Activated naive CD8-positive, alpha-beta T cell treated with anti-CD3 and anti-CD28 coated beads, Interleukin-2, amount 50 U/mL, for 24 hours (primary cell): ENCODE data around the gene GLTP.

ENCODE experiments used
- ATAC-seq: fragments of 150-1000 bp; cut with Tn5 transposase; one replicate; pipeline ENCODE4 v1.10.0; 2021
- DNase-seq: peaks from one replicate; pipeline ENCODE4 v3.0.0; 2021
- H3K27ac Mint-ChIP-seq: one replicate; pipeline ENCODE4 v1.8.0; 2021; ENCODE audit warnings: mild to moderate bottlenecking, mixed read lengths
- H3K27me3 Mint-ChIP-seq: one replicate; pipeline ENCODE4 v1.8.0; 2021; ENCODE audit warnings: mixed read lengths
- H3K36me3 Mint-ChIP-seq: one replicate; pipeline ENCODE4 v1.8.0; 2021; ENCODE audit warnings: low read depth, mixed read lengths
- H3K4me1 Mint-ChIP-seq: one replicate; pipeline ENCODE4 v1.8.0; 2021; ENCODE audit warnings: mixed read lengths
- H3K4me3 Mint-ChIP-seq: one replicate; pipeline ENCODE4 v1.8.0; 2021; ENCODE audit warnings: mild to moderate bottlenecking, moderate library complexity, mixed read lengths
- H3K9me3 Mint-ChIP-seq: one replicate; pipeline ENCODE4 v1.8.0; 2021; ENCODE audit warnings: mixed read lengths

Gene GLTP

DNA sequence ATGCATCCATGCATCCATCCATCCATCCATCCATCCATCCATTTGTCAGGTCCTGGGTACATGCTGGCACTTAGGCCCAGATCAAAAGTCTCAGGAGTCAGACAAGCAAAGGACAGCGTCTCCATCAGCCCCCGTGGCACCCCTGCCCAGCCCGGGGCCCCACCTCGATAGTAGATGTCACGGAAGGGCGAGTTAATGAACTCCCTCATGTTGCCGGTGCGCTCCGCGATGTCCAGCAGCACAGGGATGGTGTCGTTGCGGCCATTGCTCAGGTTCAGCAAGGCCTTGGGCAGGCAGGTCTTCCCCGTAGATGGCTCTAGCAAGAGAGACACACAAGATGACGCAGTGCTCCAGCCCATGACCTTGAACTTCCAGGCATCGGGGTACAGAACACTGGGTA, 77.5 kb downstream of the GLTP start:
- H3K27me3 Mint-ChIP-seq: no peaks in the 10 kb centered on the region
- ATAC-seq (no peak), DNase-seq (no peak)
- no peak overlapping the region for H3K27ac Mint-ChIP-seq
- no peak overlapping the region for H3K4me3 Mint-ChIP-seq
- no peaks in the 10 kb centered on the region for H3K4me1 Mint-ChIP-seq
- no peaks in the 10 kb centered on the region for H3K9me3 Mint-ChIP-seq
- no peaks in the 10 kb centered on the region for H3K36me3 Mint-ChIP-seq
